LNCAP (cell line): ENCODE data around the gene ANKRD11.

ENCODE experiments used
- TF ChIP-seq, protein P1 (sequence below): fragments of 450-650 bp; IDR thresholded peaks from 2 replicates; pipeline ENCODE4 v1.5.1; 2017; ENCODE audit warnings: mild to moderate bottlenecking

The ANKRD11 gene

DNA sequence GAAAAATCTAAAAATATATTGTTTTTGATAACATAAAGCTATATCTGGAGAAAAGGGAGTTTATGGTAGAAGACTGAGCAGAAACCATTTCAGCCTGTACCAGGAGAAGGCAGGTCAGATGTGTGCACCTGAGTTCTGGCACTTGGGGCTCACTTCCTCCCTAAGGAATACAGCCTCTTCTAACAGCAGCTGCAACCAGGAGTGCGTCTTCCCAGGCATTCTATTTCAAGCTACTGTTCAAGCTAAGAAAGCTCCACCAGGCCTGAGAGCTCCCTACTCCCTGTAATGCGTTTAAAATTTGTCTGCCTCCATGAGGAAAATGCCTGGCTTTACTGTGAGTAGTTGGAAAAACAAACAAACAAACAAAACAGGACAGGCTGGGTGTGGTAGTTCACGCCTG, 176.8 kb downstream of the ANKRD11 start:
- TF ChIP-seq, protein P1, sequence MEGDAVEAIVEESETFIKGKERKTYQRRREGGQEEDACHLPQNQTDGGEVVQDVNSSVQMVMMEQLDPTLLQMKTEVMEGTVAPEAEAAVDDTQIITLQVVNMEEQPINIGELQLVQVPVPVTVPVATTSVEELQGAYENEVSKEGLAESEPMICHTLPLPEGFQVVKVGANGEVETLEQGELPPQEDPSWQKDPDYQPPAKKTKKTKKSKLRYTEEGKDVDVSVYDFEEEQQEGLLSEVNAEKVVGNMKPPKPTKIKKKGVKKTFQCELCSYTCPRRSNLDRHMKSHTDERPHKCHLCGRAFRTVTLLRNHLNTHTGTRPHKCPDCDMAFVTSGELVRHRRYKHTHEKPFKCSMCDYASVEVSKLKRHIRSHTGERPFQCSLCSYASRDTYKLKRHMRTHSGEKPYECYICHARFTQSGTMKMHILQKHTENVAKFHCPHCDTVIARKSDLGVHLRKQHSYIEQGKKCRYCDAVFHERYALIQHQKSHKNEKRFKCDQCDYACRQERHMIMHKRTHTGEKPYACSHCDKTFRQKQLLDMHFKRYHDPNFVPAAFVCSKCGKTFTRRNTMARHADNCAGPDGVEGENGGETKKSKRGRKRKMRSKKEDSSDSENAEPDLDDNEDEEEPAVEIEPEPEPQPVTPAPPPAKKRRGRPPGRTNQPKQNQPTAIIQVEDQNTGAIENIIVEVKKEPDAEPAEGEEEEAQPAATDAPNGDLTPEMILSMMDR = no peak

DNA sequence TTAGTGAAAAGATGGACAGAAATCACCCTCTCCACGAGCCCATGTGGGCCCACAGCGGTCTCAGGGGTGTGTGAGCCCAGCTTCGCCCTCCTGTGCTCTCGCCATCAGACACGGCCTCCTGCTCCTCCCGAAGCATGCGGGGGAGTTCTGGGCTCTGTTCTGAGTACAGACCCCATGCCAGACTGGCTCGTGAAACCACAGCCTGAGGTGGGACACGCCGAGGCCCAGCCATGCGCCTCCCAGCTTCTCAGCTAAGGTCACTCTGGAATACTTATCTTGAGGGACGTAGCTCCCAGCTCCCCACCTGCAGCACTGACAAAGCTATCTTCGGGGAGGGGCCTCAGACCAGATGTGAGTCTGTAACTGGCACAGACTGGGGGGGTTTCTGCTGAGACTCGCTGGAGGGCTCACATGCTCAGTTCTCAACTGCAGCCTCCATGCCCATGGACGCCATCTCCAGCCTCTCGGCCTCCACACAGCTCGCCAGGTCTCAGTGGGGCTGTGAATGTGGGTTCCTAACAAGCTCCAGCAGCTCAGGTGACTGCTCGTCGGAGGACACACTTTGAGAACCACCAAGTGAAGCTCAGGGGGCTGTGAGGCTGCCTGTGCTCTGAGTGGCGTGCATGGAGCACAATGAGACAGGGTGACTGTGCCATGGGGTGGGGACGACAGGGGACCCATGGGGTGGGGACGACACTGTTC, 177.6 kb downstream of the ANKRD11 start:
- TF ChIP-seq, protein P1 = no peak

DNA sequence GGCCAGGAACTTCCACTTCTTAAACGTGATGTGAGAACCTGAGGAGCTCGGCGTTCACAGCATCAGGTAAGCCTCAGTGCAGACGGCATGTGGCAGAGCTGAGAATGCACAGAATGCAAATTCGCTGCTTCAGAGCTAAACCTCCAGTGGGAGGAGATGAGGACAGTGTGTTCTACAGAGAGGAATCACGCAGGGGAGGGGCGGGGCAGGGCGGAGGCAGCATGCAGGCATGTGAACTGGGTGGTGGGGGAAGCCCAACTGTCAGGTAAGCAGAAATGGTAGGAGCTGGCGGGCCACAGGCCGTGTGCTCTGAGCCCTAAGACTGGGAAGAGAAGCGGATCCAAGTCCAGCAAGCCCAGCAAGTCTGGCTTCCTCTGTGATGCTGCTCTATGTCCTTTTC, 178.2 kb downstream of the ANKRD11 start:
- TF ChIP-seq, protein P1 = no peak

DNA sequence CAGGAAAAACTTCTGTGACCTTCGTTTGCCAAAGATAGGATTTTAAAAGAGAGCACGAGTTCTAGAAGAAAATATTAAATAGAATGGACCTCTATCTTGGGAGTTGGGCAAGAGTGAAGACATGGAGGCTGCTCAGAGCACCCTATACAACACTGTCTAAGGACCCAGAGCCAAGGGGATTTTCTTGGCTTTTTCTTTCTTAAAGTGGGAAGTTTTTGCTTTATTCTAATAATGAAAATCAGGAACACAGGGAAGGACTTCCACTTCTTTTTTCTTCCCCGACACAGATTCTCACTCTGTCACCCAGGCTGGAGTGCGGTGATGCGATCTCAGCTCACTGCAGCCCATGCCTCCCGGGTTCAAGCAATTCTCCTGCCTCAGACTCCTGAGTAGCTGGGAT, 178.7 kb downstream of the ANKRD11 start:
- TF ChIP-seq, protein P1 = no peak

DNA sequence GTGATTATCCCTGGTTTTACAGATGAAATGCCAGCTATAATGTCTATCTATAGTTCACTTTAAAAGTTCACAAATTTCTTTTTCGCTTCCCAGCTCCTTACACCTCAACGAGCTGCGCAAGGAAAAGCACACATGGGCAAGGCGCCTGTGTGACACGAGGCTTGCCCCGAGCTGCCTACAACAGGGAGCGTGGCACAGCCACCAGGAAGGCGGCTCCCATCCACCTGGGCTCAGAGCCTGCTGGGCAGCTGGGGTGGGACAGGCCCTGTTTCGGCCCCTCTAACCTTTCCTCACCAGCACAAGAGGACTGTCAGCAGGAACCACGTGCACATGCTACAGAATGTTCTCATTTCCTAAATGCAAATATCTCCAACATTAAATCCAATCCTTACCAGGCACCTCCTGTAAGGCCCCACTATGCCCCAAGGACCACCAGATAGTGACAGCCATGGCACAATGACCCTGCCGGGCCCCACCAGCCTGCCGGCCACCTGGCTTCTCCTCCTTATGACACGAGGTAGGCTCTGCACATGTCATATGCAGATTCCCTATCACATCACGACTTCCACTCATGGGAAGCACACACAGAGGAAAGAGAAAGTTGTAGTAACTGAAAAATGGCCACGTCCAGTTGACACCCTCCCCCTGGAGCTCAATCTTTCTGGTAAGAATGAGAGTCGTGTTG, 180.8 kb downstream of the ANKRD11 start:
- TF ChIP-seq, protein P1 = no peak

DNA sequence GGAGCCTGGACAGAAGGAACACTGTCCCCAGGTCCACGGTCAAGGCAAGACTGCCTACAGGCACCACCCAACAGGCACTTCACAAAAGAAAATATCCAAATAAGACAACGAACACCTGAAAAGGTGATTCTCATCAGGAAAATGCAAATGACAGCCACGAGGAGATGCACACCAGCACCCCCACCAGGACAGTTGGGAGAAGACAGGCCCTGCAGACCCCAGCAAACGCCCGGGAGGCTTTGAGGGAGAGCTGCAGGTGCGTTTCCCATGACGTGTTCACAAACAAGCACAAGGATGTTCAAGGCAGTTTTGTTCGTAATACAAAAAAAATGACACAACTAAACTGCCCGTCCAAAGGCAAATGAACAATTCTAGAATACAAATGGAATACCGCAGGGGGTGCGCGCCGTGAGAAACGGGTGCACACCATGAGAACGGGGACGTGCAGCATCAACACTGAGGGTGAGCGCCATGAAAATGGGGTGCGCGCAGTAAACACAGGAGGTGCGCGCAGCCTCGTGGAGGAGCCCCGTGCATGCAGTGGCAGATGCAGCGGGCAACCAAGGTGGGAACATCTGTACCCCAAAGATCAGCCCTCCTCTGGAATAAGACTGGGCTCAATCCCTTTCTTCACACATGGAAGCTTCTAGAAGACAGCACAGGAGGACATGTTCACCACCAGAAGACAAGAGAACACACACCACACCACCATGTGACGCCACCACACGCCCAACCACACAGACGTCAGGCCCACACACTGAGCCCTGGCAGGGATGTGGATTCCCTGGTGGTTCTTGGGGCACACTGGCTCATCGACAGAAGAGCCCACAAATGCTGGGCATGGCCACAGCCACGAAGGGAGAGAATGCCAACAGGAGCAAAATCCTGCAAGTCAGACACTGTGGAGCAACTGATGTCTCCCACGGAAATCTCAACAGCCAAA, 181.7 kb downstream of the ANKRD11 start:
- TF ChIP-seq, protein P1 = peak; percentile 36; the same call in 1 of the 2 replicates

DNA sequence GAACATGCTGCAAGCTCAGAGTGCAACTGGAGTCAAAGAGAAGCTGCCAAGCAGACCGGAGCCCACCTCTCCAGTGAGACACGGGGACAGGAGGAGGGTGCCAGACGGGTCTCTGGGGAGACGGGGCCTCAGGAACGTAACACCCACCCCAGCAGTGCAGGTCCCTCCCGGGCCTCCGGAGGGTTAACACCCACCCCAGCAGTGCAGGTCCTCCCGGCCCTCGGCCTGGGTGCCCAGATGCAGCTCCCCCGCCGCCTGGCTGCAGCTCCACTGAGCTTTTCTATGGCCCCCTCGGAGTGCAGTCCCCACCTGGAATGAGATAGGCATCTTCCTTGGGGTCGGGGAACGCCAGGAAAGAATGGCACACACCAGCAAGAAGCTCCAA, 182.9 kb downstream of the ANKRD11 start:
- TF ChIP-seq, protein P1 = no peak
